Adrenal gland (tissue), 5 donors: Measurements from ENCODE around the gene TST.
A peak's percentile ranks its signal among the peaks of the same experiment; 100 is the strongest.

Experiments used
- CTCF ChIP-seq, 6 experiments: fragments of 450-650 bp in 4 of 6; fragments of 200-600 bp in 2 of 6; sonication (generic) in 1 of 6; IDR thresholded peaks; 1 replicate in 5 of 6; 2 replicates in 1 of 6; pipeline versions ENCODE4 v1.5.1 to v1.8.0; 2016 to 2021; ENCODE audit warnings: antibody characterized with exemption in 6 of 6, mild to moderate bottlenecking in 2 of 6, moderate library complexity in 1 of 6
- POLR2A ChIP-seq, 2 donors: fragments of 450-650 bp; IDR thresholded peaks; one replicate each; pipeline ENCODE4 v1.6.1; 2017; ENCODE audit warnings: antibody characterized with exemption in 2 of 2, mild to moderate bottlenecking in 2 of 2, moderate library complexity in 1 of 2
- donor health status: DM: no; HTN: no; CAD: no.

DNA sequence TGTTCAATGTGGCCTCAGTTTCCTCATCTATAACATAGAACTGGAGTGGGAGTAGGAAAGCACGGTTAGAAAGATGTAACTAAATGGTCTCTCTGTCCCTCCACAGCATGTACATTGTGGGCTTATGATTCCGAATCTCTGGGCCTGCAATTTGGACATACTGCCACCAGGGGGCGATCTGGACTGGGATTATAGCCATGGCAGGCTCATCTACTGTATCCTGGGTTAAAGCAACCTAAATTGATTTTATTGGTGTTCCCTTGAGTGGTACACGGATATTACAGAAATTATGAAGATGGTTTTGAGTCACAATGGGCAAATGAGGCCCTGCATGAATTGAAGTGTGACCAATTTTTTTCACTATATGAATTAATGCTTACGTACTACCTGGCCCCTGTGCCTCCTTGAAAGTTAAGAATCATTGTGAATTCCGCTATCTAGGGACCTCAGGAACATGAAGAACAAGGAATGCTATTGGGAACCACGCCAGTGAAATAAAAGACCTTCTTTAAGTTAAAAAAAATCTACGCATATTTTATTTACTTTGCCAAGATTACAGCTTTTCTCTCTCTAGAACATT lies 32.9 kb downstream of the TST start:
- peak in 5 of 6 experiments; percentile 36 to 59 (median 51) for TF ChIP-seq CTCF (IDR thresholded peaks at IDR 0.05)
- TF ChIP-seq POLR2A (IDR thresholded peaks at IDR 0.05): no peak
